SK-N-MC (cell line): ENCODE measurements around the gene USP7.

Experiments used
- EZH2 ChIP-seq: fragments of 200-600 bp; sonication (generic); IDR thresholded peaks from one replicate; pipeline ENCODE4 v1.6.1; 2017; ENCODE audit warnings: antibody characterized with exemption
- POLR2AphosphoS5 ChIP-seq: IDR thresholded peaks from 2 replicates; pipeline ENCODE4 v1.6.1; 2012; ENCODE audit warnings: mild to moderate bottlenecking, low read depth, low read length, borderline replicate concordance

DNA sequence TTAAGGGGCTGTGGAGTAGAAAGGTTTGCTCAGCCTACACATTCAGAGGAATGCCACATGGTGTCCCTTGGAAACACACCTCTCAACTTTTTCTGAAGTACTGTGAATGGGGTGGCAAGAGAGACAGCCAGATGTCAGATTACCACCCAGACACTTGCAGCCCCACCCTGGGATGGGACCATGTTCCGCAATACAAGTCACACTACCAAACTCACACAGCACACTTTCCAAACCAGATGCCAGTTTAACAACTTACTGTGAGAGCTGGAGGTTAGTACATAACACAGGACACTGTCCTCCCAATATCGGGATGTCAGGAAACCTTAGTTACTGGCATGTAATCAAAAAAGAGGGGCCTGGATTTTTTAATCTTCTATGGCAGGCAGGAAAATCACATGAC is 7.9 kb downstream of the USP7 start:
- TF ChIP-seq EZH2: no peak
- TF ChIP-seq POLR2AphosphoS5: no peak
